Activated T-cell treated with anti-CD3 and anti-CD28 coated beads, Interleukin-2, amount 50 U/mL, for 48 hours (primary cell): ENCODE results near the gene ESYT2.
"Not testable (repeated sequence)": the region's sequence is repeated elsewhere in the genome, so short reads cannot be mapped to it uniquely, and the experiment has no call there.

ENCODE experiments used
- DNase-seq, 2 experiments: peaks; one replicate each; pipeline ENCODE4 v3.0.0-alpha.2; 2020

ESYT2 gene, protein sequence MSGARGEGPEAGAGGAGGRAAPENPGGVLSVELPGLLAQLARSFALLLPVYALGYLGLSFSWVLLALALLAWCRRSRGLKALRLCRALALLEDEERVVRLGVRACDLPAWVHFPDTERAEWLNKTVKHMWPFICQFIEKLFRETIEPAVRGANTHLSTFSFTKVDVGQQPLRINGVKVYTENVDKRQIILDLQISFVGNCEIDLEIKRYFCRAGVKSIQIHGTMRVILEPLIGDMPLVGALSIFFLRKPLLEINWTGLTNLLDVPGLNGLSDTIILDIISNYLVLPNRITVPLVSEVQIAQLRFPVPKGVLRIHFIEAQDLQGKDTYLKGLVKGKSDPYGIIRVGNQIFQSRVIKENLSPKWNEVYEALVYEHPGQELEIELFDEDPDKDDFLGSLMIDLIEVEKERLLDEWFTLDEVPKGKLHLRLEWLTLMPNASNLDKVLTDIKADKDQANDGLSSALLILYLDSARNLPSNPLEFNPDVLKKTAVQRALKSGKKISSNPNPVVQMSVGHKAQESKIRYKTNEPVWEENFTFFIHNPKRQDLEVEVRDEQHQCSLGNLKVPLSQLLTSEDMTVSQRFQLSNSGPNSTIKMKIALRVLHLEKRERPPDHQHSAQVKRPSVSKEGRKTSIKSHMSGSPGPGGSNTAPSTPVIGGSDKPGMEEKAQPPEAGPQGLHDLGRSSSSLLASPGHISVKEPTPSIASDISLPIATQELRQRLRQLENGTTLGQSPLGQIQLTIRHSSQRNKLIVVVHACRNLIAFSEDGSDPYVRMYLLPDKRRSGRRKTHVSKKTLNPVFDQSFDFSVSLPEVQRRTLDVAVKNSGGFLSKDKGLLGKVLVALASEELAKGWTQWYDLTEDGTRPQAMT

GRCh38 chr7:158829342-158830210 lies at the start of gene ESYT2:
Gene ESYT2, minus strand, starts transcription at chr7:158829509. Its CDS starts 91 bp downstream, at chr7:158829418.
- DNase-seq, result peak; percentile 99 to 100

- DNase-seq, result not testable (repeated sequence)
Observed at GRCh38 chr7:158878151-158879079, 49.1 kb upstream of the ESYT2 start.

DNA sequence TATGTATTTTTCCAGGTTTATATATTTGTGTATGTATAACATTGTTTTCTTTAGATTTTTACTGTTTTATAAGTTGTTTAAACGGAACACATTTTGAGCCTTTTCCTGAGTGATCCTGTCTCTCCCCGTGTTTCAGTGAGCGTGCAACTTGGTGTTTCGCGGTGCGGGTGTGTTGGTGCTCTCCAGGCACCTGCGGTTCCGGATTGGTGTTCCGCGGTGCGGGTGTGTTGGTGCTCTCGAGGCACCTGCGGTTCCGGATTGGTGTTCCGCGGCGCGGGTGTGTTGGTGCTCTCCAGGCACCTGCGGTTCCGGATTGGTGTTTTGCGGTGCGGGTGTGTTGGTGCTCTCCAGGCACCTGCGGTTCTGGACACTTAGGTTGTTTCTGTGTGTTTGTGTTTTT lies 47.7 kb upstream of the ESYT2 start:
- no peak for DNase-seq

- no peak for DNase-seq
Observed at GRCh38 chr7:158869876-158870275, 40.6 kb upstream of the ESYT2 start.

DNA sequence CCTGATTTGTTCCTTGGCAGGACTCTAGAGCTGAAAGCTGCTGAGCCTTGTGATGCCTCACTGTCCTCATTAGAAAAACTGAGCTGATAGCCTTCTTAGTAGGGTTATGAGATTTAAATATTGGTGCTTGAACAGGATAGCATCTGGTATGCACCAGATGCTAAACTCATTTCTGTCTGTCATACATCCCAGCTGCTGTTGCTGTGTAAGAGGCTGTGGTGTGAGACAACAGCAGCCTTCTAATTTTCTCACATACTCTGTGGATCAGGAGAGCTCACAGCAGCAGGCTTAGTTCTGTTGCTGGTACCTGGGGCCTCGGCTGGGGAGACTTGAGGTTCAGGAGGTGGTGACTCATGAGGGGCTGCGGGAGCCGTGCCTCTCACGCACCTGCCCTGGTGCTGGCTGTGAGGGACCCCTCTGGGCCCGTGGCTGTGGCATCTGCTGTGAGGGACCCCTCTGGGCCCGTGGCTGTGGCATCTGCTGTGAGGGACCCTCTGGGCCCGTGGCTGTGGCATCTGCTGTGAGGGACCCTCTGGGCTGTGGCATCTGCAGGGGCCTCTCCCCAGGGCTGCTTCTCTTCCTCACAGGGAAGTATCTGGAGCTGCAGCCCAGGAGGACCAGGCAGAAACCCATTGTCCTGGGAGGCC lies 39.6 kb upstream of the ESYT2 start:
- no peak for DNase-seq

DNA sequence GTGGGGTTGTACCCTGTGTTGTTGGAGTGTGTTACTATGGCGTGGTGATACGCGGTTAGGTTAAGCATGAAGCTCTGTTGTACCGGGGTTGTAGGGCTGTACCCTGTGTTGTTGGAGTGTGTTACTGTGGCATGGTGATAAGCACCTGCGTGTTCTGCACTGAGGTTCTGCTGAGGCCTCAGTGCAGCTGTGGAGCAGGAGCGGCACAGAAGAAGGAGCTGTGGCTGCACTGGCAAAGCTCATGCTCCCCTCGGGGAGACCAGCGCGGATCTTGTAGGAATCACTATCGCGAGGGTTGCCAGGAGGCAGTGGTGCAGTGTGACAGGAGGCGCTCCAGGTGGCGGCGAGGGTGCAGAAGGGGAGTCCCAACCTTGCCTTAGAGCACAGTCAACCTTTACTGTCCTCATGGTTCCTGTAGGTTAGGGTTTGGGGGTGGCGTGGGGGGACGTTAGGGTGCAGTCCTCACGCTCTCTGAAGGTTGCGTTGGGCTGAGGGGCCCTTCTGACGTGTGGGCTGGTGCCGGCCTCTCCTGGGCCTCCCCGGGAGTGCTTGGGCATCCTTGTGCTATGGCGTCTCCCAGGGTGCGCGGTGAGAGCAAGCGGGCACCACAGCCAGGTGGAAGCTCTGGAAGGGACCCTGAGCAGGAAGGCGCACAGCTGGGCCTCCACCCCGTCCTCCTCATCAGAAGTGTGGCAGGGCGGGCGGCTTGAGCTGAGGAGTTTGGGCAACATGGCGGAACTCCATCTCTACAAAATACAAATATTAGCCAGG lies 38.1 kb upstream of the ESYT2 start:
- no peak for DNase-seq

DNA sequence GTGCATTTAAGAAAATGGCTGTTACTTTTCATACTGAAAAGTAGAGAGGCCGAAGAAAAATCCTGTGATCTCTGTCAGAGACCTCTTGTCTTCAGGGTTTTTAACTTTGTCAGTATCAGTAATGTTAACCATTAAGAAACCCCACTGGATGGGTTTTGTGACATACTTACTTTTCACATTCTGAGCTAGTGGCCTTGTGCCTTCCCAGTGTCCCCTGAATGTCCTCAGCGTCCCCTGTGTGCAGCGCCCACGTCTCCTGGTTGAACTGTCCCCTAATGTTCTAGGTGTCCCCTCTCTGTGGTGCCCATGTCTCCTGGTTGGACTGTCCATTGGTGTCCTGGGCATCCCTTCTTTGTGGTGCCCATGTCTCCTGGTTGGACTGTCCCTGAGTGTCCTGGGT lies 36.7 kb upstream of the ESYT2 start:
- DNase-seq, result no peak

DNA sequence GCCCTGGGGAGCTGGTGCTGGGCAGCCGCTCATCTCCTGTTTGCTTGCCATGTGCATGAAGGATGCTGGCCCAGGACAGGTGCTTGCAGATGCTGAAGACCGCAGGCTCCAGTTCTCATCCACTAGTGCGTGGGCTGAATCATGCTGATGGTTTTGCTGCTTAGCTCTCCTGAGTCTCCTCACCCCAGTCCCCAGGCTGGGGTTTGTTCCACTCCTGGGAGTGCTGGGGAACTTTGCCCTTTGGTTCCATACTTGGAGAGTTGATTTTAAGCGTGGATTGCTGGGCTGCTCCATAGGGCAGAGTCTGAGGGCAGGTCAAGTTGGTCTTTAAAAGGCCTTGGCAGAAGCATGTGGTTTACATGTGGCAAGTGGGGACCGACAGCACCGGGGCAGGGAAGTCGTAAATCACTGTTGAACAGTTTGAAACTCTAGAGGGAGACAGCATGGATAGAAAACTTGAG lies 36.2 kb upstream of the ESYT2 start:
- no peak for DNase-seq

DNA sequence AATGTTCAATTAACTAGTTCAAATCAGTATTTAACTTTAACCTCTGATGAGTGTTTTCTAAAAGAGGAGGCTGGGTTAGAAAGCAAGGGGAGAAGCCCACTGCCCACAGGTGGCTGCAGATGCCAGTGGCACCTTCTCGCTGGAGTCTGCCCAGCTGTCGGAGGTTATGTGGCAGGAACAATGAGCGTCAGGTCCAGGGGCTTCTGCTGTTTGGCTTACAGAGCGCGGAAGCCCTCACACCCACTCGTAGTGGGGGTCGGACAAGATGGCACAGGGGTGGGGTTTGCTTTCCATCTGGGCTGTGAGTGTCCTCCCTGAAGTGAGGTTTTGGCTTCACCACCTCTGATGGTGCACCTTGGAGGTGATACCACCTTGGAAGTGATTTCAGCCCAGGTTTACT lies 35.5 kb upstream of the ESYT2 start:
- DNase-seq, result no peak

- no peak for DNase-seq
Observed at GRCh38 chr7:158864507-158864820, 35.2 kb upstream of the ESYT2 start.

GRCh38 chr7:158863611-158864506 lies 34.5 kb upstream of the ESYT2 start:
- peak; percentile 64 to 69 for DNase-seq

- not testable (repeated sequence) for DNase-seq
Observed at GRCh38 chr7:158862985-158863610, 33.8 kb upstream of the ESYT2 start.

DNA sequence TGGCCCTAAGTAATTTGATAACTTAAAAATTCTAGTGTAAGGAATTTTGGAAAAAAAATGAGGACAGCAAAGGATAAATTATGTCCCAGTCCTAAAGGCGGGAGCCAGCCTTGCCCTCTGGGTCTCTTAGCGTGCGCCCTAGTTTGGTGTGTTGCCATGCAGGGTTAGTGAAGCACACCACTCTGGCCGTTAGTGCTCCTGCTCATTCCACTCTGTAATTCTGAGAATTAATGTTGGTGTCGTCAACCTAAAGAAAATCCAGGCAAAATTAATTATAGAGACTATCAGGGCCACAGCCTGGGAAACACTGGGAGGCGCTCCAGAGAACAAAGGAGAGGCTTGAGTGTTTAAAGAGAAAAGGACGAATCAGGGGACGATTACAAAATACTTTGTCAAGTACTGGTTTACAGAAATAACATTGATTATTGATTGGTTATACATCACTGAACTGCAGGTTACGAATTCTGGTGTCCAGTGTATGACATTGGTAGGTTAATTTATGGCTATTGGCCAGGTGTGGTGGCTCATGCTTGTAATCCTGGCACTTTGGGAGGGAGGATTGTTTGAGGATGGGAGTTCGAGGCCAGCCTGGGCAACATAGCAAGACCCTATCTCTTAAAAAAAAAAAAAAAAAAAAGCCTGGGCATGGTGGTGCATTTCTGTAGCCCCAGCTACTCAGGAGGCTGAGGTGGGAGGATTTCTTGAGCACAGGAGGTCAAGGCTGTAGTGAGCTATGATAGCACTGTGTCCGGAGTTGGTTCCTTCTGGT lies 32.8 kb upstream of the ESYT2 start:
- DNase-seq, result no peak

DNA sequence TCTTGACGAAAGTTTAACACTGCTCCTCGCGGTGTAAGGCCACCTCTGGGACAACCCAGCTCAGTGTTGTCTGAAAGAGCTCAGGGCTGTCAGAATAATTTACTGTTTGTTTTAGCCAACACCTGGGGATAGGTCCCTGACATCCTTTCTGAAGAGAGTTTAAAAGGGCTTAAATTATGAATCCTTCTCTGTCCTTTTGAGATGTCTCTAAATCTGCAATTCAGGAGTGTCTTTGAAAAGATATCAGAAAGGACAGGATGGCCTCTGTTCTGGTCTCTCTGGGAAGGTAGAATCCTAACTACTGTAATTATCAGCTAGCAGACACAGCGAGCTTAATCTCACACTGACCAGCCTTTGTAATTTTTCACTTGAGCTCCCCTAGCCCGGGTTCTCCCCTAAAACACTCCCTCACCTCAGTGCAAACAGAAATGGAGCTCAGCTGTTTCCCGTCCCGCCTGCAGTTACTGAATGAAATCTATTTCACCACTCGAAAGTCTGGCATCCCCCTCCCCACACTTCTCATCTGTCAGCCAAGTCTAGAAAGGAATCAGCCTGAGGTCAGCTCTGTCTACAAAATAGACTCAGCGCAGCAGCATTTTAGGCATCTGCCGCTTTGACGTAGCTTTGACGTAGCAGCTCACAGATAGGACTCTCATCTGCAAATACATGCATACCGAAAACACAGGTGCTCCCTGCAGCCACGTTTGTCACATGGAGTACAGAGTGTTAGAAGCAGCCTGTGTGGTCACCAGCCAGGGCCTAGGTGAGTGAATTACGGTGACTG lies 31.9 kb upstream of the ESYT2 start:
- no peak for DNase-seq

DNA sequence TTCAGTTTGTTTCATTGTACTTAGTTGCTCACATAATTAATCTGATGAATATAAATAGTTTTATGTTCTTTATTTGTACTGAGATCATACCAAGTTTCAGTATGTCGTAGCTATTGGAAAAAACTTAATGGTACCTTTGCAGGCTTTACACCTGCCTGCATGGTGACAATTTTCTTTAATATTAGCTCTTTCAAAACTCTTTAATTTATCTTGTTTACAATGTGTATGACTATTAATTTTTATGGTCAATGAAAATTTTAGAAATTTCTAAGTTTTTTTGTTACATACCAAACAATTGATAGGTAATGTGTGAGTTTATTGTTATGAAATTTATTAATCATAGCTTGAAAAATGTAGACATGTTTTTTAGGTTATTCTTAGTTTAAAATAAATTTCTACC lies 31.1 kb upstream of the ESYT2 start:
- DNase-seq, result no peak

- DNase-seq, result no peak
Observed at GRCh38 chr7:158858592-158859503, 29.5 kb upstream of the ESYT2 start.
